ENCODE results near the gene SNX9. TPM values are rescaled to one million over a fixed set of nuclear protein-coding genes. Genes with fewer than 3 reads are reported as not detected.

SNX9 gene
- total and polyA plus RNA-seq, 7 donors = 18.4 to 30.7 (median 26.5) TPM

DNA sequence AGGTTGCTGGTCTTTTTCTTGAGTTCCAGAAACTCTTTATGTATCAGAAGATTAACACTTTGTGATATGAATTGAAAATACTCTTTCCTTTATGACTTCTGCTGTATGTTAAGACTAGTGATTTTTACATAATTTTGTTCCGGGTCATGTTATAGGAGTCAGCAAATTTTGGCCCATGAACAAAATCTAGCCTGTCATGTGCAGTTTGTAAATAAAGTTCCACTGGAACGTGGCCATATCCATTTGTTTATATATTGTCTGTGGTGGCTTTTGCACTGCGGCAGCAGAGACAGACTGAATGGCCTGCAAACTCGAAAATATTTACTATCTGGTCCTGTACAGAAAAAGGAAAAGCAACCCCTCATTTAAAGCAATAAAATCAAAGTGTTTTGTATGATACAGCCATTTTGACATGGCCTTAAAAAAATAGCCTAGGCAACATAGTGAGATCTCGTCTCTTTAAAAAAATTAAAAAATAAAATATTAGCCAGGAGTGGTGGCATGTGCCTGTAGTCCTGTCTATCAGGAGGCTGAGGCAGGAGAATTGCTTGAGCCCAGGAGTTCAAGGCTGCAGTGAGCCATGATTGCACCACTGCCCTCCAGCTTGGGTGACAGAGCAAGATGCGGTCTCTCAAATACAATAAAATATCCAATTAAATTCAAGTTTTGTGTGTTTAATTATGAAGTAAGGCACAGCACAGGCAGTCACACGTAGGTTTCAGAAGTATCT, 36.9 kb downstream of the SNX9 start:
- Histone ChIP-seq H3K27me3 (ENCODE audit: insufficient read depth in 3 of 3, low read length in 2 of 3) (no peaks in the 10 kb centered on the region), H3K4me3 (no peak overlapping the region), H3K4me1 (peaks cover 37% of the 10 kb centered on the region), H3K27ac (no peak overlapping the region), H3K9me3 (no peaks in the 10 kb centered on the region), H3K36me3 (ENCODE audit: insufficient read depth in 1 of 2, low read depth in 1 of 2) (no peaks in the 10 kb centered on the region)
- no peak for DNase-seq
- TF ChIP-seq, protein P1, sequence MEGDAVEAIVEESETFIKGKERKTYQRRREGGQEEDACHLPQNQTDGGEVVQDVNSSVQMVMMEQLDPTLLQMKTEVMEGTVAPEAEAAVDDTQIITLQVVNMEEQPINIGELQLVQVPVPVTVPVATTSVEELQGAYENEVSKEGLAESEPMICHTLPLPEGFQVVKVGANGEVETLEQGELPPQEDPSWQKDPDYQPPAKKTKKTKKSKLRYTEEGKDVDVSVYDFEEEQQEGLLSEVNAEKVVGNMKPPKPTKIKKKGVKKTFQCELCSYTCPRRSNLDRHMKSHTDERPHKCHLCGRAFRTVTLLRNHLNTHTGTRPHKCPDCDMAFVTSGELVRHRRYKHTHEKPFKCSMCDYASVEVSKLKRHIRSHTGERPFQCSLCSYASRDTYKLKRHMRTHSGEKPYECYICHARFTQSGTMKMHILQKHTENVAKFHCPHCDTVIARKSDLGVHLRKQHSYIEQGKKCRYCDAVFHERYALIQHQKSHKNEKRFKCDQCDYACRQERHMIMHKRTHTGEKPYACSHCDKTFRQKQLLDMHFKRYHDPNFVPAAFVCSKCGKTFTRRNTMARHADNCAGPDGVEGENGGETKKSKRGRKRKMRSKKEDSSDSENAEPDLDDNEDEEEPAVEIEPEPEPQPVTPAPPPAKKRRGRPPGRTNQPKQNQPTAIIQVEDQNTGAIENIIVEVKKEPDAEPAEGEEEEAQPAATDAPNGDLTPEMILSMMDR (IDR thresholded peaks at IDR 0.05) = no peak
- intact Hi-C loops (cut with DNase I) = no loop called here
- ATAC-seq = no peak
- WGBS, 3 donors = 63 to 75% (median 64%) methylated on average over 7 of the region's 7 CpGs

DNA sequence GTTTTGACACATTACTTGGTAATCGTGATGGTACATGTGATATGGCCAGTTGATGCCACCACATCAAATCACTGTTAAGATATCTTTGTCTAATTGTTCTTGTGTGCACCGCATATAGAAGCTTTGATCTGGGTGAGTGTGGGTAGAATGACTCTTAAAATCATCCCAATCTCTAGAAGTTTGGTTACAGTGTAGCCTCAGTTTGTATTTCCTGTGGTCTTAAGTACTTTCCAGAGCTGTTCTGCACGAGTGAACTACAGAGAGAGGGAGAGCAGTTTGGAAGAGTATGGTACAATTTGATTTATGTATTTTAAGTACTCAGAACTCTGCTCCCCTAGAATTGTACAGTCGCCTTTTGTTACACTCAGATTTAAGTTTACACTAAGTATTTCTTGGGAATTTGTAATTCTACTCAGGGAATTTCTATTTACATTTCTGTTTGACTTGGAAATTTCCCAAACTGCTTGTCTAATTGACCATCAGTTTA, 37.5 kb downstream of the SNX9 start:
- ATAC-seq = no peak
- intact Hi-C loops (cut with DNase I) = no loop called here
- H3K27me3 ChIP-seq (ENCODE audit: insufficient read depth in 3 of 3, low read length in 2 of 3) = no peaks in the 10 kb centered on the region
- peaks cover 37% of the 10 kb centered on the region for H3K4me1 ChIP-seq
- 43 to 50% (median 45%) methylated on average over 4 of the region's 4 CpGs for WGBS, 3 donors
- DNase-seq = no peak
- no peak overlapping the region for H3K27ac ChIP-seq
- H3K9me3 ChIP-seq = no peaks in the 10 kb centered on the region
- no peak overlapping the region for H3K4me3 ChIP-seq
- no peaks in the 10 kb centered on the region for H3K36me3 ChIP-seq (ENCODE audit: insufficient read depth in 1 of 2, low read depth in 1 of 2)
- TF ChIP-seq, protein P1 (IDR thresholded peaks at IDR 0.05) = no peak

DNA sequence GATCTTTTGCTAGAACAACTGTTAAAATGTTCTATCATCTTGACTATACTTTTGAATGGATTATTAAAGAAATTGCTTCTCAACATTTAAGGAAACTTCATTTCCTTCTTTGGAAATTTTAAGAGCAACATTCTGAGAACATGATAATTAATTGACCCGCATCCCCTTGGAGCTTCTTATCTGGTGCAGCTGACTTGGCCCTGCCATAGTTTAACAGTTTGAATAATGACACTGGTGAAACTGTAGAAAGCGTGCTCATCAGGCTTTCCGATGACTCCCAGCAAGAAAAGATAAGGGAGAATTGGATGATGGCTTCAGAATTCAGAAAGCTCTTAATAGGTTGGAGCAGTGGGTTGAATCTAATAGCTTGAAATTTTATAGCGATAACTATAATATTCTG, 38.1 kb downstream of the SNX9 start:
- intact Hi-C loops (cut with DNase I) = no loop called here

DNA sequence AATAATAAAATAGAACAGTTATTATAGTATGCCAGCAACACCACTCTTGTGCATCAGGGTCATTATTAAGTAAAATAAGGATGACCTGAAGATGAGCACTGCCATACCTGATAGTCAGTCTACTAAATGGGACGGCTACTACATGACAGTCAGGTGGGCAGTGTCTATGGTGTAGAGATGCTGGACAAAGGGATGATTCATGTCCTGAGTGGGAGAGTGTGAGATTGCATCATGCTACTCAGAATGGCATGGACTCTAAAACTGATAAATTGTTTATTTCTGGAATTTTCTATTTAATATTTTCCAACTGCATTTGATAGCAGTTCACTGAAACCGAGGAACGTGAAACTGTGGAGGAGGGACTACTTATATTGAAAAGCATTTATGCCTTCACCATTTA, 38.8 kb downstream of the SNX9 start:
- Histone ChIP-seq H3K4me1 (peaks cover 45% of the 10 kb centered on the region), H3K27me3 (ENCODE audit: insufficient read depth in 3 of 3, low read length in 2 of 3) (no peaks in the 10 kb centered on the region), H3K4me3 (no peak overlapping the region), H3K36me3 (ENCODE audit: insufficient read depth in 1 of 2, low read depth in 1 of 2) (no peaks in the 10 kb centered on the region), H3K27ac (no peak overlapping the region), H3K9me3 (no peaks in the 10 kb centered on the region)
- no peak for DNase-seq
- WGBS, 3 donors = 76 to 82% (median 77%) methylated on average over 3 of the region's 3 CpGs
- TF ChIP-seq, protein P1 (IDR thresholded peaks at IDR 0.05) = no peak
- intact Hi-C loops (cut with DNase I) = no loop called here
- peak; percentile 60 to 81 (median 77) for ATAC-seq

More for the DNA sequence above, 38.1 kb downstream of the SNX9 start:
- H3K9me3 ChIP-seq = no peaks in the 10 kb centered on the region
- no peaks in the 10 kb centered on the region for H3K36me3 ChIP-seq (ENCODE audit: insufficient read depth in 1 of 2, low read depth in 1 of 2)
- no peaks in the 10 kb centered on the region for H3K27me3 ChIP-seq (ENCODE audit: insufficient read depth in 3 of 3, low read length in 2 of 3)
- TF ChIP-seq, protein P1 (IDR thresholded peaks at IDR 0.05) = no peak
- WGBS, 3 donors = 75 to 76% (median 76%) methylated on average over 4 of the region's 4 CpGs
- H3K27ac ChIP-seq = no peak overlapping the region
- H3K4me1 ChIP-seq = peaks cover 39% of the 10 kb centered on the region
- DNase-seq (no peak), ATAC-seq (no peak)
- no peak overlapping the region for H3K4me3 ChIP-seq

All from psoas muscle (tissue), 8 donors.